ENCODE measurements around the gene GNG13. TPM values are rescaled to one million over a fixed set of nuclear protein-coding genes. Genes with fewer than 3 reads are reported as not detected.

GNG13 gene
- total and polyA plus RNA-seq, 11 donors, result not detected

GRCh38 chr16:802914-803753 is 2.6 kb upstream of the GNG13 start:
- intact Hi-C loops (cut with DNase I), result no loop called here
- TF ChIP-seq POLR2A (IDR thresholded peaks at IDR 0.05), result no peak
- TF ChIP-seq, protein P1, sequence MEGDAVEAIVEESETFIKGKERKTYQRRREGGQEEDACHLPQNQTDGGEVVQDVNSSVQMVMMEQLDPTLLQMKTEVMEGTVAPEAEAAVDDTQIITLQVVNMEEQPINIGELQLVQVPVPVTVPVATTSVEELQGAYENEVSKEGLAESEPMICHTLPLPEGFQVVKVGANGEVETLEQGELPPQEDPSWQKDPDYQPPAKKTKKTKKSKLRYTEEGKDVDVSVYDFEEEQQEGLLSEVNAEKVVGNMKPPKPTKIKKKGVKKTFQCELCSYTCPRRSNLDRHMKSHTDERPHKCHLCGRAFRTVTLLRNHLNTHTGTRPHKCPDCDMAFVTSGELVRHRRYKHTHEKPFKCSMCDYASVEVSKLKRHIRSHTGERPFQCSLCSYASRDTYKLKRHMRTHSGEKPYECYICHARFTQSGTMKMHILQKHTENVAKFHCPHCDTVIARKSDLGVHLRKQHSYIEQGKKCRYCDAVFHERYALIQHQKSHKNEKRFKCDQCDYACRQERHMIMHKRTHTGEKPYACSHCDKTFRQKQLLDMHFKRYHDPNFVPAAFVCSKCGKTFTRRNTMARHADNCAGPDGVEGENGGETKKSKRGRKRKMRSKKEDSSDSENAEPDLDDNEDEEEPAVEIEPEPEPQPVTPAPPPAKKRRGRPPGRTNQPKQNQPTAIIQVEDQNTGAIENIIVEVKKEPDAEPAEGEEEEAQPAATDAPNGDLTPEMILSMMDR (IDR thresholded peaks at IDR 0.05), result no peak
- WGBS, 4 donors, result 62 to 70% (median 67%) methylated on average over 18 to 33 of the region's 33 CpGs
- no peak overlapping the region for H3K4me3 ChIP-seq
- peaks cover 0 to 29% (median 8%) of the 10 kb centered on the region in 12 donors for H3K4me1 ChIP-seq
- DNase-seq (no peak), ATAC-seq (no peak)
- no peak overlapping the region for H3K27ac ChIP-seq
- peaks cover 17 to 51% (median 33%) of the 10 kb centered on the region in 9 donors for H3K27me3 ChIP-seq
- H3K36me3 ChIP-seq, result no peaks in the 10 kb centered on the region
- H3K9me3 ChIP-seq, result no peaks in the 10 kb centered on the region

GRCh38 chr16:802461-802860 is 1.9 kb upstream of the GNG13 start:
- peaks cover 17 to 52% (median 33%) of the 10 kb centered on the region in 9 donors for H3K27me3 ChIP-seq

GRCh38 chr16:801584-802363 is 1.2 kb upstream of the GNG13 start:
- H3K27ac ChIP-seq, result no peak overlapping the region
- peaks cover 17 to 59% (median 33%) of the 10 kb centered on the region in 9 donors for H3K27me3 ChIP-seq
- ATAC-seq (no peak), DNase-seq (no peak)
- H3K4me3 ChIP-seq, result no peak overlapping the region
- intact Hi-C loops (cut with DNase I), result no loop called here
- 56 to 62% (median 59%) methylated on average over 8 to 22 of the region's 22 CpGs for WGBS, 4 donors
- TF ChIP-seq POLR2A (IDR thresholded peaks at IDR 0.05), result no peak
- TF ChIP-seq, protein P1 (IDR thresholded peaks at IDR 0.05), result no peak
- H3K4me1 ChIP-seq, result peaks cover 0 to 22% (median 4%) of the 10 kb centered on the region in 12 donors
- H3K9me3 ChIP-seq, result no peaks in the 10 kb centered on the region
- H3K36me3 ChIP-seq, result no peaks in the 10 kb centered on the region

More at GRCh38 chr16:802461-802860, 1.9 kb upstream of the GNG13 start:
- DNase-seq (no peak), ATAC-seq (no peak)
- Histone ChIP-seq H3K9me3 (no peaks in the 10 kb centered on the region), H3K4me3 (no peak overlapping the region), H3K27ac (no peak overlapping the region), H3K4me1 (peaks cover 0 to 25% (median 5%) of the 10 kb centered on the region in 12 donors), H3K36me3 (no peaks in the 10 kb centered on the region)
- WGBS, 4 donors, result 63 to 80% (median 75%) methylated on average over 2 to 7 of the region's 7 CpGs
- intact Hi-C loops (cut with DNase I), result no loop called here
- TF ChIP-seq POLR2A (IDR thresholded peaks at IDR 0.05), result no peak
- TF ChIP-seq, protein P1 (IDR thresholded peaks at IDR 0.05), result no peak

Data from heart left ventricle (tissue), 16 donors.